Panc1 (cell line): ENCODE results near the gene CUL5. TPM values are rescaled to one million over a fixed set of nuclear protein-coding genes. Genes with fewer than 3 reads are reported as not detected.

Experiments used
- ATAC-seq: fragments of 200-7000 bp; cut with Tn5 transposase; 2 replicates; pipeline ENCODE4 v1.9.1; 2020; ENCODE audit warnings: mild to moderate bottlenecking, moderate library complexity
- BruUV-seq: library from RNA; stranded (reverse); fragments of 400-500 nt; replicated peaks from 2 replicates; lab custom pipeline; 2021; lab: Mats Ljungman, UMichigan
- CTCF ChIA-PET: fragments of 300-600 bp; sonication (Branson Sonifier 250); formaldehyde crosslinking; loops from one replicate; lab custom pipeline; 2022; ENCODE audit warnings: antibody characterized with exemption; lab: Charles Lee
- POLR2A ChIA-PET: fragments of 300-600 bp; sonication (Branson Sonifier 250); formaldehyde crosslinking; loops from one replicate; lab custom pipeline; 2022; ENCODE audit warnings: antibody characterized with exemption; lab: Charles Lee
- DNase-seq: peaks from one replicate; pipeline ENCODE4 v3.0.0-alpha.2; 2010; ENCODE audit warnings: low read depth, low spot score
- H3K27ac ChIP-seq: 2 replicates; pipeline ENCODE4 v1.5.1; 2011; ENCODE audit warnings: mild to moderate bottlenecking, low read length, inconsistent platforms
- H3K27me3 ChIP-seq: fragments of 200-500 bp; sonication (Bioruptor generic); 2 replicates; pipeline ENCODE4 v1.6.0; 2014; ENCODE audit warnings: low read length, inconsistent platforms; ENCODE audit not compliant: control insufficient read depth, insufficient read depth
- H3K36me3 ChIP-seq: fragments of 200-500 bp; sonication (Bioruptor generic); 2 replicates; pipeline ENCODE4 v1.5.1; 2014; ENCODE audit warnings: inconsistent platforms, mild to moderate bottlenecking, low read length, moderate library complexity; ENCODE audit not compliant: control insufficient read depth, insufficient read depth
- H3K4me1 ChIP-seq: 2 replicates; pipeline ENCODE4 v1.5.1; 2011; ENCODE audit warnings: inconsistent platforms, mild to moderate bottlenecking, low read length, moderate library complexity; ENCODE audit not compliant: control insufficient read depth, insufficient read depth
- H3K4me3 ChIP-seq, 2 experiments: 2 replicates each; pipeline ENCODE4 v1.5.1; 2011 to 2012; ENCODE audit warnings: low read depth in 2 of 2, low read length in 2 of 2, mild to moderate bottlenecking in 2 of 2, inconsistent platforms in 1 of 2, moderate library complexity in 1 of 2
- H3K9me3 ChIP-seq: fragments of 200-500 bp; sonication (Bioruptor generic); 2 replicates; pipeline ENCODE4 v1.5.1; 2014; ENCODE audit warnings: low read depth, mild to moderate bottlenecking, inconsistent platforms, low read length, moderate library complexity; ENCODE audit not compliant: control insufficient read depth, insufficient read depth
- POLR2AphosphoS5 ChIP-seq: IDR thresholded peaks from 2 replicates; pipeline ENCODE4 v1.6.1; 2012; ENCODE audit warnings: mild to moderate bottlenecking, low read depth, low read length, moderate library complexity
- SIN3A ChIP-seq: IDR thresholded peaks from 2 replicates; pipeline ENCODE4 v1.6.1; 2012; ENCODE audit warnings: low read depth, mild to moderate bottlenecking, low read length, moderate library complexity, borderline replicate concordance; ENCODE audit not compliant: insufficient read depth
- TCF7L2 ChIP-seq: IDR thresholded peaks from 2 replicates; pipeline ENCODE4 v1.6.1; 2011; ENCODE audit warnings: mild to moderate bottlenecking, low read depth, low read length, inconsistent platforms
- in situ Hi-C: cut with HindIII; loops from 2 replicates; pipeline ENCODE4 v1.10.0; 2016; ENCODE audit warnings: low sequenced_read_pairs, low pct_unique_long_range_greater_than_20kb
- intact Hi-C: fragments of 100-400 bp; cut with micrococcal nuclease; formaldehyde crosslinking; loops from one replicate; pipeline ENCODE4 v1.10.0; 2022; ENCODE audit not compliant: unreplicated experiment
- total RNA-seq: library from RNA; stranded (reverse); gene quantifications from one replicate; pipeline ENCODE4 v1.2.1, GENCODE V29; 2021; ENCODE audit not compliant: unreplicated experiment
- TF ChIP-seq, protein P1 (sequence below): fragments of 450-650 bp; IDR thresholded peaks from 2 replicates; pipeline ENCODE4 v1.5.1; 2017; ENCODE audit warnings: mild to moderate bottlenecking
- TF ChIP-seq, protein P2 (sequence below), 2 experiments: IDR thresholded peaks; 2 replicates each; pipeline ENCODE4 v1.6.1; 2011 to 2012; ENCODE audit warnings: low read depth in 2 of 2, control low read depth in 1 of 2, low read length in 1 of 2, mild to moderate bottlenecking in 1 of 2, moderate library complexity in 1 of 2; ENCODE audit not compliant: insufficient read depth in 1 of 2

Gene CUL5
- total RNA-seq, 1 experiment from 2014 or later, result 56.5 TPM

GRCh38 chr11:107973641-107974040 lies 35.1 kb upstream of the CUL5 start:
- no peaks in the 10 kb centered on the region for H3K4me1 ChIP-seq
- no peak overlapping the region for H3K27ac ChIP-seq
- no peaks in the 10 kb centered on the region for H3K27me3 ChIP-seq
- TF ChIP-seq, protein P1, sequence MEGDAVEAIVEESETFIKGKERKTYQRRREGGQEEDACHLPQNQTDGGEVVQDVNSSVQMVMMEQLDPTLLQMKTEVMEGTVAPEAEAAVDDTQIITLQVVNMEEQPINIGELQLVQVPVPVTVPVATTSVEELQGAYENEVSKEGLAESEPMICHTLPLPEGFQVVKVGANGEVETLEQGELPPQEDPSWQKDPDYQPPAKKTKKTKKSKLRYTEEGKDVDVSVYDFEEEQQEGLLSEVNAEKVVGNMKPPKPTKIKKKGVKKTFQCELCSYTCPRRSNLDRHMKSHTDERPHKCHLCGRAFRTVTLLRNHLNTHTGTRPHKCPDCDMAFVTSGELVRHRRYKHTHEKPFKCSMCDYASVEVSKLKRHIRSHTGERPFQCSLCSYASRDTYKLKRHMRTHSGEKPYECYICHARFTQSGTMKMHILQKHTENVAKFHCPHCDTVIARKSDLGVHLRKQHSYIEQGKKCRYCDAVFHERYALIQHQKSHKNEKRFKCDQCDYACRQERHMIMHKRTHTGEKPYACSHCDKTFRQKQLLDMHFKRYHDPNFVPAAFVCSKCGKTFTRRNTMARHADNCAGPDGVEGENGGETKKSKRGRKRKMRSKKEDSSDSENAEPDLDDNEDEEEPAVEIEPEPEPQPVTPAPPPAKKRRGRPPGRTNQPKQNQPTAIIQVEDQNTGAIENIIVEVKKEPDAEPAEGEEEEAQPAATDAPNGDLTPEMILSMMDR, result no peak
- TF ChIP-seq, protein P2, sequence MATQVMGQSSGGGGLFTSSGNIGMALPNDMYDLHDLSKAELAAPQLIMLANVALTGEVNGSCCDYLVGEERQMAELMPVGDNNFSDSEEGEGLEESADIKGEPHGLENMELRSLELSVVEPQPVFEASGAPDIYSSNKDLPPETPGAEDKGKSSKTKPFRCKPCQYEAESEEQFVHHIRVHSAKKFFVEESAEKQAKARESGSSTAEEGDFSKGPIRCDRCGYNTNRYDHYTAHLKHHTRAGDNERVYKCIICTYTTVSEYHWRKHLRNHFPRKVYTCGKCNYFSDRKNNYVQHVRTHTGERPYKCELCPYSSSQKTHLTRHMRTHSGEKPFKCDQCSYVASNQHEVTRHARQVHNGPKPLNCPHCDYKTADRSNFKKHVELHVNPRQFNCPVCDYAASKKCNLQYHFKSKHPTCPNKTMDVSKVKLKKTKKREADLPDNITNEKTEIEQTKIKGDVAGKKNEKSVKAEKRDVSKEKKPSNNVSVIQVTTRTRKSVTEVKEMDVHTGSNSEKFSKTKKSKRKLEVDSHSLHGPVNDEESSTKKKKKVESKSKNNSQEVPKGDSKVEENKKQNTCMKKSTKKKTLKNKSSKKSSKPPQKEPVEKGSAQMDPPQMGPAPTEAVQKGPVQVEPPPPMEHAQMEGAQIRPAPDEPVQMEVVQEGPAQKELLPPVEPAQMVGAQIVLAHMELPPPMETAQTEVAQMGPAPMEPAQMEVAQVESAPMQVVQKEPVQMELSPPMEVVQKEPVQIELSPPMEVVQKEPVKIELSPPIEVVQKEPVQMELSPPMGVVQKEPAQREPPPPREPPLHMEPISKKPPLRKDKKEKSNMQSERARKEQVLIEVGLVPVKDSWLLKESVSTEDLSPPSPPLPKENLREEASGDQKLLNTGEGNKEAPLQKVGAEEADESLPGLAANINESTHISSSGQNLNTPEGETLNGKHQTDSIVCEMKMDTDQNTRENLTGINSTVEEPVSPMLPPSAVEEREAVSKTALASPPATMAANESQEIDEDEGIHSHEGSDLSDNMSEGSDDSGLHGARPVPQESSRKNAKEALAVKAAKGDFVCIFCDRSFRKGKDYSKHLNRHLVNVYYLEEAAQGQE (IDR thresholded peaks at IDR 0.05; ENCODE audit: insufficient read depth in 1 of 2, low read depth in 2 of 2, low read length in 1 of 2), result no peak
- TF ChIP-seq SIN3A, result no peak
- TF ChIP-seq POLR2AphosphoS5, result no peak
- TF ChIP-seq TCF7L2, result no peak
- no peak for ATAC-seq
- BruUV-seq, result no TSS peak
- DNase-seq, result no peak
- H3K4me3 ChIP-seq, result no peak overlapping the region
- H3K9me3 ChIP-seq, result no peaks in the 10 kb centered on the region
- intact Hi-C loops, result no loop called here
- no peaks in the 10 kb centered on the region for H3K36me3 ChIP-seq
- ChIA-PET CTCF (no interaction called here), POLR2A (no interaction called here)
- in situ Hi-C loops, result no loop called here

- no peaks in the 10 kb centered on the region for H3K4me1 ChIP-seq
- TF ChIP-seq TCF7L2, result no peak
- TF ChIP-seq, protein P2 (IDR thresholded peaks at IDR 0.05; ENCODE audit: insufficient read depth in 1 of 2, low read depth in 2 of 2, low read length in 1 of 2), result no peak
- no peak for TF ChIP-seq SIN3A
- TF ChIP-seq POLR2AphosphoS5, result no peak
- TF ChIP-seq, protein P1, result no peak
- in situ Hi-C loops, result no loop called here
- H3K9me3 ChIP-seq, result no peaks in the 10 kb centered on the region
- POLR2A ChIA-PET, result no interaction called here
- DNase-seq (no peak), ATAC-seq (no peak; the same call in 1 of the 2 replicates)
- intact Hi-C loops, result no loop called here
- CTCF ChIA-PET, result no interaction called here
- no peak overlapping the region for H3K27ac ChIP-seq
- no TSS peak for BruUV-seq
- H3K27me3 ChIP-seq, result no peaks in the 10 kb centered on the region
- H3K4me3 ChIP-seq, result no peak overlapping the region
- no peaks in the 10 kb centered on the region for H3K36me3 ChIP-seq
These were observed 20.1 kb upstream of the CUL5 start for GRCh38 chr11:107988397-107989158.
